Suprapubic skin (tissue), 4 donors: ENCODE data around the gene VPS36. TPM values are rescaled to one million over a fixed set of nuclear protein-coding genes. Genes with fewer than 3 reads are reported as not detected.

Experiments used
- DNase-seq, 2 donors: peaks; one replicate each; pipeline ENCODE4 v3.0.0-alpha.2; 2019; ENCODE audit warnings: low spot score in 2 of 2
- H3K27ac ChIP-seq: fragments of 200-600 bp; sonication (generic); one replicate; pipeline ENCODE4 v1.5.1; 2019
- H3K27me3 ChIP-seq: fragments of 200-600 bp; sonication (generic); one replicate; pipeline ENCODE4 v1.5.1; 2019
- H3K36me3 ChIP-seq: fragments of 200-600 bp; sonication (generic); one replicate; pipeline ENCODE4 v1.5.1; 2019
- H3K4me1 ChIP-seq: fragments of 200-600 bp; sonication (generic); one replicate; pipeline ENCODE4 v1.5.1; 2019
- H3K4me3 ChIP-seq: fragments of 200-600 bp; sonication (generic); one replicate; pipeline ENCODE4 v1.5.1; 2019; ENCODE audit warnings: mild to moderate bottlenecking
- H3K9me3 ChIP-seq: fragments of 200-600 bp; sonication (generic); one replicate; pipeline ENCODE4 v1.5.1; 2019
- CTCF ChIP-seq, 2 donors: fragments of 200-600 bp in 1 of 2; fragments of 450-650 bp in 1 of 2; sonication (generic) in 1 of 2; IDR thresholded peaks; one replicate each; pipeline ENCODE4 v1.5.1; 2016 to 2019; ENCODE audit warnings: antibody characterized with exemption in 2 of 2, mild to moderate bottlenecking in 1 of 2, moderate library complexity in 1 of 2
- EP300 ChIP-seq: sonication (generic); formaldehyde crosslinking; IDR thresholded peaks from one replicate; pipeline ENCODE4 v1.6.1; 2017; ENCODE audit warnings: antibody characterized with exemption
- POLR2A ChIP-seq, 2 donors: fragments of 450-650 bp; IDR thresholded peaks; one replicate each; pipeline ENCODE4 v1.6.1; 2017; ENCODE audit warnings: antibody characterized with exemption in 2 of 2, mild to moderate bottlenecking in 2 of 2, moderate library complexity in 2 of 2
- POLR2AphosphoS5 ChIP-seq, 3 donors: sonication (generic); formaldehyde crosslinking; IDR thresholded peaks; one replicate each; pipeline ENCODE4 v1.6.1; 2017; ENCODE audit warnings: antibody characterized with exemption in 3 of 3
- WGBS: methylation state at CpG from one replicate; pipeline ENCODE4 v1.1.5; 2018; 5-methylcytosine and 5-hydroxymethylcytosine counted together
- total RNA-seq, 4 donors: library from RNA; depleted of rRNA; stranded (reverse); fragments of >200 nt; gene quantifications; one replicate each; pipeline ENCODE4 v1.1.0, GENCODE V29; 2016

The VPS36 gene
- total RNA-seq, 4 donors from 2014 or later: 86.0 to 331 (median 95.2) TPM

DNA sequence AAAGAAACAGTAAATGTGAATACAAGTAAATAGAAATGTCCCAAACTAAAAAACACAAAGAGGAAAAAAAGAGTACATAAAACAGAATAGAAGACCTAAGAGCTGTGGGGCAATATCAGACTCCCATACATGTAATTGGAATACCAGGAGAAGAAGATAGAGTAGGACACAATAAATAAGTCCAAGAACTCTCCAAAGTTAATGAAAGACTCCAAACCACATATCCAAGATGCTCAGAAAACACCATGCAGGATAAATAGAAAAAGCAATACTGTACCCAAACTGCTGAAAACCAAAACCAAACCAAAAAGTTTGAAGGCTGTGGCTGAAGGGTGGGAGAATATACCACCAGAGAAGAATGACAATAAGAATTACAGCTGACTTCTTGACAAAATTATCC is 62.7 kb downstream of the VPS36 start:
- peaks cover 2% of the 10 kb centered on the region for H3K36me3 ChIP-seq
- no peak overlapping the region for H3K27ac ChIP-seq
- H3K4me1 ChIP-seq: no peaks in the 10 kb centered on the region
- TF ChIP-seq CTCF (IDR thresholded peaks at IDR 0.05) (no peak), POLR2A (IDR thresholded peaks at IDR 0.05) (no peak), POLR2AphosphoS5 (IDR thresholded peaks at IDR 0.05) (no peak), EP300 (no peak)
- H3K4me3 ChIP-seq: no peak overlapping the region
- H3K9me3 ChIP-seq: no peaks in the 10 kb centered on the region
- no peaks in the 10 kb centered on the region for H3K27me3 ChIP-seq
- DNase-seq: no peak

- no peak overlapping the region for H3K4me3 ChIP-seq
- peaks cover 2% of the 10 kb centered on the region for H3K36me3 ChIP-seq
- no peaks in the 10 kb centered on the region for H3K4me1 ChIP-seq
- 91% methylated on average over 4 of the region's 4 CpGs for WGBS
- no peak for DNase-seq
- TF ChIP-seq POLR2A (IDR thresholded peaks at IDR 0.05) (no peak), POLR2AphosphoS5 (IDR thresholded peaks at IDR 0.05) (no peak), EP300 (no peak), CTCF (IDR thresholded peaks at IDR 0.05) (no peak)
- H3K27ac ChIP-seq: no peak overlapping the region
- no peaks in the 10 kb centered on the region for H3K9me3 ChIP-seq
- no peaks in the 10 kb centered on the region for H3K27me3 ChIP-seq
These were observed 64.6 kb downstream of the VPS36 start for GRCh38 chr13:52385870-52386269.

GRCh38 chr13:52383366-52383765 is 67.1 kb downstream of the VPS36 start:
- no peak for TF ChIP-seq POLR2A (IDR thresholded peaks at IDR 0.05)
- TF ChIP-seq CTCF (IDR thresholded peaks at IDR 0.05): no peak
- no peak for DNase-seq
- 64% methylated on average over 1 of the region's 1 CpG for WGBS
- Histone ChIP-seq H3K27ac (no peak overlapping the region), H3K36me3 (peaks cover 4% of the 10 kb centered on the region), H3K27me3 (no peaks in the 10 kb centered on the region), H3K4me1 (no peaks in the 10 kb centered on the region), H3K4me3 (no peak overlapping the region), H3K9me3 (no peaks in the 10 kb centered on the region)

- Histone ChIP-seq H3K4me1 (no peaks in the 10 kb centered on the region), H3K4me3 (no peak overlapping the region), H3K9me3 (no peaks in the 10 kb centered on the region), H3K27ac (no peak overlapping the region), H3K36me3 (peaks cover 10% of the 10 kb centered on the region), H3K27me3 (no peaks in the 10 kb centered on the region)
- no peak for DNase-seq
- TF ChIP-seq CTCF (IDR thresholded peaks at IDR 0.05) (no peak), POLR2AphosphoS5 (IDR thresholded peaks at IDR 0.05) (no peak)
- 97% methylated on average over 22 of the region's 22 CpGs for WGBS
These were observed 72.1 kb downstream of the VPS36 start for GRCh38 chr13:52378312-52378711.

DNA sequence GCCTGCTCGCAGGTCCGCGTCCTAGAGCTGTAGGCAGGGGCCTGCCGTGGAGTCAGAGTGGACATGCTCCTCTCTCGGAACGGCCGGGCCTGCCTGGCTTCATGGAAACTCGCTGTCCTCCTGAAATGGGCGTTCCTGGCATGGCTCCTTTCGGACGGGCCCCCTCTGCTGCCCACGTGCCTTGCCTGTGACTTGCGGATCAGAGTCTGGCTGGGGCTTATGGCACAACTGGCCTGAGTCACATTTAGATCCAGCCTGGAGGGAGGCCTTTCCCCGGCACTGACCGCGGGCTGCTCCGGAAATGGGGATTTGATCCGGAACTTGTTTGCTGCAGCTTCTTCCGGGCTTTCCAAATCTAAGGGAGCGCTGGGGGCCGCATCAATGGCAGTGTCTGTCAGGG is 72.5 kb downstream of the VPS36 start:
- Histone ChIP-seq H3K4me3 (no peak overlapping the region), H3K27me3 (no peaks in the 10 kb centered on the region), H3K4me1 (no peaks in the 10 kb centered on the region), H3K27ac (no peak overlapping the region), H3K36me3 (peaks cover 10% of the 10 kb centered on the region), H3K9me3 (no peaks in the 10 kb centered on the region)
- 87% methylated on average over 18 of the region's 21 CpGs for WGBS
- DNase-seq: peak in 1 of 2 donors; percentile 65
- TF ChIP-seq POLR2A (IDR thresholded peaks at IDR 0.05) (no peak), POLR2AphosphoS5 (IDR thresholded peaks at IDR 0.05) (no peak), EP300 (no peak), CTCF (IDR thresholded peaks at IDR 0.05) (no peak)
